OCI-LY3 (cell line): Measurements from ENCODE around the gene HMG20A.

Source experiments
- H2AFZ ChIP-seq: fragments of 200-600, 300-600 bp; shearing (Covaris generic); 2 replicates; pipeline ENCODE4 v1.6.0; 2014; ENCODE audit warnings: antibody characterized with exemption, low read depth, low read length
- H3K27ac ChIP-seq: fragments of 200-600, 300-600 bp; sonication (generic); 2 replicates; pipeline ENCODE4 v1.5.1; 2014; ENCODE audit warnings: mild to moderate bottlenecking, low read length, moderate library complexity, mixed read lengths
- H3K27me3 ChIP-seq: fragments of 200-600, 300-600 bp; sonication (generic); 2 replicates; pipeline ENCODE4 v1.6.1; 2014; ENCODE audit warnings: low read depth, low read length, mixed read lengths
- H3K36me3 ChIP-seq: fragments of 200-600, 300-600 bp; sonication (generic); replicated peaks from 2 replicates; pipeline ENCODE3; 2014; ENCODE audit warnings: low read depth, low read length, mixed read lengths
- H3K4me1 ChIP-seq: fragments of 300-600, 200-600 bp; sonication (generic); 2 replicates; pipeline ENCODE4 v1.6.1; 2014; ENCODE audit warnings: low read length, mixed read lengths
- H3K4me2 ChIP-seq: fragments of 200-600, 300-600 bp; sonication (generic); 2 replicates; pipeline ENCODE4 v1.6.1; 2014; ENCODE audit warnings: low read length, mixed read lengths
- H3K4me3 ChIP-seq: fragments of 300-600, 200-600 bp; sonication (generic); 2 replicates; pipeline ENCODE4 v1.5.1; 2014; ENCODE audit warnings: antibody characterized with exemption, mild to moderate bottlenecking, low read length, moderate library complexity
- H3K79me2 ChIP-seq: fragments of 300-600, 200-600 bp; shearing (Covaris generic); 2 replicates; pipeline ENCODE4 v1.6.1; 2014; ENCODE audit warnings: mild to moderate bottlenecking, low read length, mixed read lengths
- H3K9ac ChIP-seq: fragments of 300-600, 200-600 bp; shearing (Covaris generic); 2 replicates; pipeline ENCODE4 v1.6.0; 2014; ENCODE audit warnings: mild to moderate bottlenecking, low read length, moderate library complexity
- H3K9me3 ChIP-seq: fragments of 200-600, 300-600 bp; shearing (Covaris generic); 2 replicates; pipeline ENCODE4 v1.6.1; 2014; ENCODE audit warnings: low read length, mixed read lengths; ENCODE audit not compliant: insufficient read depth
- H4K20me1 ChIP-seq: fragments of 200-600, 300-600 bp; sonication (generic); 2 replicates; pipeline ENCODE4 v1.6.1; 2016; ENCODE audit warnings: low read length, mixed read lengths; ENCODE audit not compliant: insufficient read depth
- CTCF ChIP-seq: fragments of 200-600, 300-600 bp; sonication (generic); IDR thresholded peaks from 2 replicates; pipeline ENCODE4 v1.5.1; 2014; ENCODE audit warnings: antibody characterized with exemption, low read length, low read depth
- EZH2phosphoT487 ChIP-seq: fragments of 200-600 bp; shearing (Covaris generic); IDR thresholded peaks from 2 replicates; pipeline ENCODE4 v1.6.1; 2018; ENCODE audit warnings: antibody characterized with exemption, mixed run types, low read depth

HMG20A gene

GRCh38 chr15:77483425-77484140 is 62.9 kb downstream of the HMG20A start:
- no peaks in the 10 kb centered on the region for H3K4me1 ChIP-seq
- no peak overlapping the region for H3K4me2 ChIP-seq

GRCh38 chr15:77484994-77485393 is 64.3 kb downstream of the HMG20A start:
- Histone ChIP-seq H4K20me1 (no peaks in the 10 kb centered on the region), H2AFZ (no peak overlapping the region), H3K4me2 (no peak overlapping the region), H3K27ac (no peak overlapping the region), H3K36me3 (peaks cover 32% of the 10 kb centered on the region), H3K79me2 (no peaks in the 10 kb centered on the region), H3K4me1 (no peaks in the 10 kb centered on the region), H3K9ac (no peak overlapping the region), H3K4me3 (no peak overlapping the region), H3K27me3 (no peaks in the 10 kb centered on the region), H3K9me3 (no peaks in the 10 kb centered on the region)
- TF ChIP-seq CTCF (no peak), EZH2phosphoT487 (no peak)

More at GRCh38 chr15:77483425-77484140, 62.9 kb downstream of the HMG20A start:
- Histone ChIP-seq H3K4me3 (no peak overlapping the region), H3K9ac (no peak overlapping the region), H2AFZ (no peak overlapping the region), H3K9me3 (no peaks in the 10 kb centered on the region), H3K27ac (no peak overlapping the region), H3K36me3 (peaks cover 43% of the 10 kb centered on the region), H4K20me1 (no peaks in the 10 kb centered on the region), H3K27me3 (no peaks in the 10 kb centered on the region), H3K79me2 (no peaks in the 10 kb centered on the region)
- no peak for TF ChIP-seq EZH2phosphoT487
- no peak for TF ChIP-seq CTCF

GRCh38 chr15:77486542-77487468 is 66.1 kb downstream of the HMG20A start:
- H3K4me2 ChIP-seq: no peak overlapping the region
- no peak overlapping the region for H3K9ac ChIP-seq
- H4K20me1 ChIP-seq: no peaks in the 10 kb centered on the region
- H3K79me2 ChIP-seq: no peaks in the 10 kb centered on the region
- H3K4me3 ChIP-seq: no peak overlapping the region
- H3K27me3 ChIP-seq: no peaks in the 10 kb centered on the region
- no peaks in the 10 kb centered on the region for H3K9me3 ChIP-seq
- H3K36me3 ChIP-seq: peaks cover 23% of the 10 kb centered on the region
- no peak overlapping the region for H3K27ac ChIP-seq
- TF ChIP-seq CTCF: no peak
- TF ChIP-seq EZH2phosphoT487: no peak
- H2AFZ ChIP-seq: no peak overlapping the region
- no peaks in the 10 kb centered on the region for H3K4me1 ChIP-seq

GRCh38 chr15:77487469-77487842 is 66.8 kb downstream of the HMG20A start:
- Histone ChIP-seq H3K9ac (no peak overlapping the region), H3K4me3 (no peak overlapping the region), H3K9me3 (no peaks in the 10 kb centered on the region), H2AFZ (no peak overlapping the region), H3K79me2 (no peaks in the 10 kb centered on the region), H3K27me3 (no peaks in the 10 kb centered on the region), H3K4me1 (no peaks in the 10 kb centered on the region), H3K36me3 (peaks cover 22% of the 10 kb centered on the region), H3K4me2 (no peak overlapping the region), H4K20me1 (no peaks in the 10 kb centered on the region), H3K27ac (no peak overlapping the region)
- TF ChIP-seq CTCF (no peak), EZH2phosphoT487 (no peak)
